Measurements from ENCODE around the gene HYAL1.
"Not testable (repeated sequence)": the region's sequence is repeated elsewhere in the genome, so short reads cannot be mapped to it uniquely, and the experiment has no call there.

The HYAL1 gene

GRCh38 chr3:50314816-50315215, 11.4 kb upstream of the HYAL1 start:
- Mint-ChIP-seq H3K4me1 (ENCODE audit: low read depth) (peaks cover 20% of the 10 kb centered on the region), H3K36me3 (peaks cover 2% of the 10 kb centered on the region), H3K27me3 (no peaks in the 10 kb centered on the region), H3K27ac (no peak overlapping the region), H3K9me3 (ENCODE audit: low read depth) (no peaks in the 10 kb centered on the region), H3K4me3 (no peak overlapping the region)

GRCh38 chr3:50314342-50314741, 11.0 kb upstream of the HYAL1 start:
- Mint-ChIP-seq H3K27me3 (no peaks in the 10 kb centered on the region), H3K4me1 (ENCODE audit: low read depth) (peaks cover 19% of the 10 kb centered on the region), H3K27ac (peak overlapping the region; percentile 8), H3K4me3 (no peak overlapping the region), H3K9me3 (ENCODE audit: low read depth) (no peaks in the 10 kb centered on the region), H3K36me3 (peaks cover 2% of the 10 kb centered on the region)

- not testable (repeated sequence) for H3K27me3 Mint-ChIP-seq; H3K27ac Mint-ChIP-seq; H3K36me3 Mint-ChIP-seq; H3K9me3 Mint-ChIP-seq (ENCODE audit: low read depth); H3K4me3 Mint-ChIP-seq
- peaks cover 12% of the 10 kb centered on the region for H3K4me1 Mint-ChIP-seq (ENCODE audit: low read depth)
Measured at GRCh38 chr3:50312041-50312440, 8.7 kb upstream of the HYAL1 start.

GRCh38 chr3:50304601-50305000, 1.2 kb upstream of the HYAL1 start:
- Mint-ChIP-seq H3K9me3 (ENCODE audit: low read depth) (no peaks in the 10 kb centered on the region), H3K27me3 (no peaks in the 10 kb centered on the region), H3K36me3 (no peaks in the 10 kb centered on the region), H3K4me1 (ENCODE audit: low read depth) (peaks cover 16% of the 10 kb centered on the region), H3K27ac (no peak overlapping the region), H3K4me3 (no peak overlapping the region)

GRCh38 chr3:50302095-50303012, 1.0 kb downstream of the HYAL1 start:
- Mint-ChIP-seq H3K4me1 (ENCODE audit: low read depth) (peaks cover 26% of the 10 kb centered on the region), H3K36me3 (no peaks in the 10 kb centered on the region), H3K9me3 (ENCODE audit: low read depth) (no peaks in the 10 kb centered on the region), H3K4me3 (no peak overlapping the region), H3K27me3 (no peaks in the 10 kb centered on the region), H3K27ac (no peak overlapping the region)

GRCh38 chr3:50300681-50301254, 2.6 kb downstream of the HYAL1 start:
- peak overlapping the region; percentile 97 for H3K4me3 Mint-ChIP-seq

GRCh38 chr3:50299929-50300680, 3.3 kb downstream of the HYAL1 start:
- H3K9me3 Mint-ChIP-seq (ENCODE audit: low read depth) = no peaks in the 10 kb centered on the region
- peak overlapping the region; percentile 98 for H3K27ac Mint-ChIP-seq
- H3K4me1 Mint-ChIP-seq (ENCODE audit: low read depth) = peaks cover 26% of the 10 kb centered on the region
- H3K36me3 Mint-ChIP-seq = no peaks in the 10 kb centered on the region
- H3K4me3 Mint-ChIP-seq = peak overlapping the region; percentile 97
- no peaks in the 10 kb centered on the region for H3K27me3 Mint-ChIP-seq

More at GRCh38 chr3:50300681-50301254, 2.6 kb downstream of the HYAL1 start:
- no peaks in the 10 kb centered on the region for H3K9me3 Mint-ChIP-seq (ENCODE audit: low read depth)
- H3K4me1 Mint-ChIP-seq (ENCODE audit: low read depth) = peaks cover 26% of the 10 kb centered on the region
- no peaks in the 10 kb centered on the region for H3K36me3 Mint-ChIP-seq
- peak overlapping the region; percentile 98 for H3K27ac Mint-ChIP-seq
- H3K27me3 Mint-ChIP-seq = no peaks in the 10 kb centered on the region

- Mint-ChIP-seq H3K4me1 (ENCODE audit: low read depth) (peaks cover 24% of the 10 kb centered on the region), H3K27ac (peak overlapping the region; percentile 98), H3K27me3 (no peaks in the 10 kb centered on the region), H3K9me3 (ENCODE audit: low read depth) (no peaks in the 10 kb centered on the region), H3K36me3 (no peaks in the 10 kb centered on the region), H3K4me3 (peak overlapping the region; percentile 97)
Measured at GRCh38 chr3:50299638-50299928, 3.8 kb downstream of the HYAL1 start.

GRCh38 chr3:50298836-50299637, 4.3 kb downstream of the HYAL1 start, which contains the start of the genes HYAL3 and NAA80:
HYAL3 (minus strand) TSS chr3:50299405; CDS start chr3:50295602, 3,803 bp downstream.
NAA80 (minus strand) TSS chr3:50299405; CDS start chr3:50297463, 1,942 bp downstream.
- Mint-ChIP-seq H3K4me1 (ENCODE audit: low read depth) (peaks cover 22% of the 10 kb centered on the region), H3K9me3 (ENCODE audit: low read depth) (no peaks in the 10 kb centered on the region), H3K27ac (peak within 1 kb of the TSS; percentile 98)

GRCh38 chr3:50297896-50298725, 5.3 kb downstream of the HYAL1 start:
- H3K27ac Mint-ChIP-seq = peak overlapping the region; percentile 68
- H3K27me3 Mint-ChIP-seq = no peaks in the 10 kb centered on the region
- no peaks in the 10 kb centered on the region for H3K9me3 Mint-ChIP-seq (ENCODE audit: low read depth)

More at GRCh38 chr3:50298836-50299637, 4.3 kb downstream of the HYAL1 start, which contains the start of the genes HYAL3 and NAA80:
- H3K4me3 Mint-ChIP-seq = peak within 1 kb of the TSS; percentile 97
- no peaks in the 10 kb centered on the region for H3K27me3 Mint-ChIP-seq
- H3K36me3 Mint-ChIP-seq = no peaks in the 10 kb centered on the region

GRCh38 chr3:50297384-50297775, 6.0 kb downstream of the HYAL1 start:
- H3K4me3 Mint-ChIP-seq = peak overlapping the region; percentile 97
- H3K27me3 Mint-ChIP-seq = no peaks in the 10 kb centered on the region
- H3K36me3 Mint-ChIP-seq = no peaks in the 10 kb centered on the region
- no peak overlapping the region for H3K27ac Mint-ChIP-seq
- H3K9me3 Mint-ChIP-seq (ENCODE audit: low read depth) = no peaks in the 10 kb centered on the region
- peaks cover 29% of the 10 kb centered on the region for H3K4me1 Mint-ChIP-seq (ENCODE audit: low read depth)

More at GRCh38 chr3:50297896-50298725, 5.3 kb downstream of the HYAL1 start:
- no peaks in the 10 kb centered on the region for H3K36me3 Mint-ChIP-seq
- peaks cover 23% of the 10 kb centered on the region for H3K4me1 Mint-ChIP-seq (ENCODE audit: low read depth)
- peak overlapping the region; percentile 97 for H3K4me3 Mint-ChIP-seq

GRCh38 chr3:50296721-50297383, 6.5 kb downstream of the HYAL1 start:
- Mint-ChIP-seq H3K36me3 (no peaks in the 10 kb centered on the region), H3K27ac (no peak overlapping the region), H3K9me3 (ENCODE audit: low read depth) (no peaks in the 10 kb centered on the region), H3K4me3 (peak overlapping the region; percentile 25), H3K4me1 (ENCODE audit: low read depth) (peaks cover 30% of the 10 kb centered on the region), H3K27me3 (no peaks in the 10 kb centered on the region)
